Spleen (tissue), 7 donors: ENCODE data around the gene ST8SIA2.

Source experiments
- CTCF ChIP-seq, 11 experiments: fragments of 200-600 bp in 7 of 11; fragments of 450-650 bp in 4 of 11; sonication (generic) in 4 of 11; IDR thresholded peaks in 8 of 11; conservative IDR thresholded peaks in 3 of 11; 1 replicate in 7 of 11; 2 replicates in 4 of 11; pipeline versions ENCODE4 v1.4.0 to v1.8.0; 2016 to 2021; ENCODE audit warnings: antibody characterized with exemption in 11 of 11, inconsistent platforms in 4 of 11, mild to moderate bottlenecking in 1 of 11
- POLR2A ChIP-seq, 3 donors: fragments of 450-650 bp; IDR thresholded peaks; one replicate each; pipeline ENCODE4 v1.5.1; 2017; ENCODE audit warnings: antibody characterized with exemption in 3 of 3, mild to moderate bottlenecking in 1 of 3
- POLR2AphosphoS5 ChIP-seq, 3 donors: sonication (generic); formaldehyde crosslinking; IDR thresholded peaks; one replicate each; pipeline ENCODE4 v1.5.1; 2017; ENCODE audit warnings: antibody characterized with exemption in 3 of 3
- donor health status: DM: no; HTN: no; CAD: no; lungs with moderate emphysema.
- donor health status: DM: no; HTN: no; CAD: no.
- donor health status: DM: no; HTN: no; CAD: no.

- TF ChIP-seq CTCF (IDR thresholded peaks at IDR 0.05 in 8 of 11, conservative IDR thresholded peaks at IDR 0.05 in 3 of 11) (no peak), POLR2AphosphoS5 (IDR thresholded peaks at IDR 0.05) (no peak), POLR2A (IDR thresholded peaks at IDR 0.05) (no peak)
Measured at GRCh38 chr15:92485441-92485840, 91.8 kb downstream of the ST8SIA2 start.
